Superior temporal gyrus (tissue), 1 donor: ENCODE results near the gene XXYLT1.
"Not testable (repeated sequence)": the region's sequence is repeated elsewhere in the genome, so short reads cannot be mapped to it uniquely, and the experiment has no call there.

Experiments used
- DNase-seq: peaks from one replicate; pipeline ENCODE4 v3.0.0-alpha.2; 2016; ENCODE audit errors: extremely low spot score

The XXYLT1 gene

GRCh38 chr3:195064300-195064931, 206.5 kb downstream of the XXYLT1 start:
- DNase-seq, result no peak

GRCh38 chr3:195063581-195064193, 207.3 kb downstream of the XXYLT1 start:
- no peak for DNase-seq

- DNase-seq, result no peak
Measured at GRCh38 chr3:195062866-195063540, 208.0 kb downstream of the XXYLT1 start.

GRCh38 chr3:195061756-195062655, 209.0 kb downstream of the XXYLT1 start:
- DNase-seq, result no peak

- DNase-seq, result no peak
Measured at GRCh38 chr3:195060531-195061291, 210.2 kb downstream of the XXYLT1 start.

GRCh38 chr3:195060217-195060481, 210.8 kb downstream of the XXYLT1 start:
- DNase-seq, result no peak

GRCh38 chr3:195059471-195060216, 211.3 kb downstream of the XXYLT1 start:
- no peak for DNase-seq

- no peak for DNase-seq
Measured at GRCh38 chr3:195059006-195059350, 212.0 kb downstream of the XXYLT1 start.

- DNase-seq, result no peak
Measured at GRCh38 chr3:195058336-195059005, 212.5 kb downstream of the XXYLT1 start.

GRCh38 chr3:195057716-195058115, 213.2 kb downstream of the XXYLT1 start:
- no peak for DNase-seq

GRCh38 chr3:195056506-195056905, 214.5 kb downstream of the XXYLT1 start:
- no peak for DNase-seq

GRCh38 chr3:195054311-195054710, 216.6 kb downstream of the XXYLT1 start:
- no peak for DNase-seq

GRCh38 chr3:195052939-195053338, 218.0 kb downstream of the XXYLT1 start:
- DNase-seq, result no peak

- DNase-seq, result not testable (repeated sequence)
Measured at GRCh38 chr3:195050296-195050695, 220.7 kb downstream of the XXYLT1 start.

GRCh38 chr3:195048059-195048905, 222.7 kb downstream of the XXYLT1 start:
- no peak for DNase-seq

- DNase-seq, result no peak
Measured at GRCh38 chr3:195047536-195047935, 223.4 kb downstream of the XXYLT1 start.

GRCh38 chr3:195046441-195046840, 224.5 kb downstream of the XXYLT1 start:
- no peak for DNase-seq

GRCh38 chr3:195045481-195046210, 225.3 kb downstream of the XXYLT1 start:
- DNase-seq, result no peak

GRCh38 chr3:195044411-195044810, 226.5 kb downstream of the XXYLT1 start:
- DNase-seq, result no peak
